ENCODE data around the gene KDM2B. TPM values are rescaled to one million over a fixed set of nuclear protein-coding genes. Genes with fewer than 3 reads are reported as not detected.

KDM2B gene
- total RNA-seq, 1 donor = 32.6 TPM

GRCh38 chr12:121438905-121439304 lies 141.9 kb downstream of the KDM2B start:
- no peak overlapping the region for H3K4me3 ChIP-seq (ENCODE audit: insufficient read depth, low read length)
- H2AFZ ChIP-seq (ENCODE audit: low read length) = no peak overlapping the region
- no peak overlapping the region for H3K4me2 ChIP-seq (ENCODE audit: insufficient read depth, low read length)
- H3K36me3 ChIP-seq (ENCODE audit: insufficient read depth, low read length) = peaks cover 28% of the 10 kb centered on the region
- no peaks in the 10 kb centered on the region for H3K4me1 ChIP-seq (ENCODE audit: insufficient read depth, low read length)
- no peak overlapping the region for H3K27ac ChIP-seq (ENCODE audit: low read depth, low read length)
- H3K79me2 ChIP-seq (ENCODE audit: insufficient read depth, low read length) = no peaks in the 10 kb centered on the region
- no peaks in the 10 kb centered on the region for H4K20me1 ChIP-seq (ENCODE audit: insufficient read depth, low read length)
- H3K27me3 ChIP-seq (ENCODE audit: insufficient read depth, low read length) = no peaks in the 10 kb centered on the region
- no peak for TF ChIP-seq CTCF (IDR thresholded peaks at IDR 0.05; ENCODE audit: extremely low read depth, low read depth, low read length)
- DNase-seq (ENCODE audit: insufficient read length, low spot score, missing footprints) = no peak
- H3K9me3 ChIP-seq (ENCODE audit: low read depth, low read length) = no peaks in the 10 kb centered on the region

GRCh38 chr12:121436706-121437105 lies 144.1 kb downstream of the KDM2B start:
- no peak for TF ChIP-seq CTCF (IDR thresholded peaks at IDR 0.05; ENCODE audit: extremely low read depth, low read depth, low read length)
- H3K27ac ChIP-seq (ENCODE audit: low read depth, low read length) = no peak overlapping the region
- H3K27me3 ChIP-seq (ENCODE audit: insufficient read depth, low read length) = no peaks in the 10 kb centered on the region
- no peak overlapping the region for H2AFZ ChIP-seq (ENCODE audit: low read length)
- no peaks in the 10 kb centered on the region for H4K20me1 ChIP-seq (ENCODE audit: insufficient read depth, low read length)
- no peaks in the 10 kb centered on the region for H3K9me3 ChIP-seq (ENCODE audit: low read depth, low read length)
- H3K4me1 ChIP-seq (ENCODE audit: insufficient read depth, low read length) = no peaks in the 10 kb centered on the region
- H3K36me3 ChIP-seq (ENCODE audit: insufficient read depth, low read length) = peaks cover 27% of the 10 kb centered on the region
- no peak overlapping the region for H3K4me3 ChIP-seq (ENCODE audit: insufficient read depth, low read length)
- H3K79me2 ChIP-seq (ENCODE audit: insufficient read depth, low read length) = no peaks in the 10 kb centered on the region
- no peak overlapping the region for H3K4me2 ChIP-seq (ENCODE audit: insufficient read depth, low read length)
- DNase-seq (ENCODE audit: insufficient read length, low spot score, missing footprints) = no peak

GRCh38 chr12:121432740-121433480 lies 147.9 kb downstream of the KDM2B start:
- no peak overlapping the region for H3K4me2 ChIP-seq (ENCODE audit: insufficient read depth, low read length)
- H3K4me3 ChIP-seq (ENCODE audit: insufficient read depth, low read length) = no peak overlapping the region
- no peak for TF ChIP-seq CTCF (IDR thresholded peaks at IDR 0.05; ENCODE audit: extremely low read depth, low read depth, low read length)
- H2AFZ ChIP-seq (ENCODE audit: low read length) = no peak overlapping the region
- H3K9me3 ChIP-seq (ENCODE audit: low read depth, low read length) = no peaks in the 10 kb centered on the region
- H3K4me1 ChIP-seq (ENCODE audit: insufficient read depth, low read length) = no peaks in the 10 kb centered on the region
- no peaks in the 10 kb centered on the region for H3K79me2 ChIP-seq (ENCODE audit: insufficient read depth, low read length)
- H3K36me3 ChIP-seq (ENCODE audit: insufficient read depth, low read length) = peaks cover 40% of the 10 kb centered on the region
- H3K27me3 ChIP-seq (ENCODE audit: insufficient read depth, low read length) = no peaks in the 10 kb centered on the region
- H4K20me1 ChIP-seq (ENCODE audit: insufficient read depth, low read length) = no peaks in the 10 kb centered on the region
- DNase-seq (ENCODE audit: insufficient read length, low spot score, missing footprints) = no peak
- H3K27ac ChIP-seq (ENCODE audit: low read depth, low read length) = no peak overlapping the region

GRCh38 chr12:121430833-121431415 lies 149.9 kb downstream of the KDM2B start:
- Histone ChIP-seq H3K27me3 (ENCODE audit: insufficient read depth, low read length) (no peaks in the 10 kb centered on the region), H4K20me1 (ENCODE audit: insufficient read depth, low read length) (no peaks in the 10 kb centered on the region), H3K79me2 (ENCODE audit: insufficient read depth, low read length) (peaks cover 2% of the 10 kb centered on the region), H3K4me1 (ENCODE audit: insufficient read depth, low read length) (no peaks in the 10 kb centered on the region), H3K4me2 (ENCODE audit: insufficient read depth, low read length) (no peak overlapping the region), H2AFZ (ENCODE audit: low read length) (no peak overlapping the region), H3K9me3 (ENCODE audit: low read depth, low read length) (no peaks in the 10 kb centered on the region), H3K36me3 (ENCODE audit: insufficient read depth, low read length) (peaks cover 53% of the 10 kb centered on the region), H3K4me3 (ENCODE audit: insufficient read depth, low read length) (no peak overlapping the region), H3K27ac (ENCODE audit: low read depth, low read length) (no peak overlapping the region)
- TF ChIP-seq CTCF (IDR thresholded peaks at IDR 0.05; ENCODE audit: extremely low read depth, low read depth, low read length) = no peak
- no peak for DNase-seq (ENCODE audit: insufficient read length, low spot score, missing footprints)

All from osteoblast (primary cell).